WTC11 (cell line): Measurements from ENCODE around the gene CEP250. TPM values are rescaled to one million over a fixed set of nuclear protein-coding genes. Genes with fewer than 3 reads are reported as not detected.
A peak's percentile ranks its signal among the peaks of the same experiment; 100 is the strongest.

Experiments used
- ATAC-seq: fragments of 200-7000 bp; cut with Tn5 transposase; 2 replicates; pipeline ENCODE4 v1.10.0; 2021; ENCODE audit warnings: mild to moderate bottlenecking, moderate library complexity
- CTCF ChIA-PET: fragments of 300-600 bp; sonication (Branson Sonifier 250); formaldehyde crosslinking; loops from one replicate; lab custom pipeline; 2021; ENCODE audit warnings: antibody characterized with exemption; lab: Charles Lee
- POLR2A ChIA-PET: fragments of 350-600 bp; sonication (Branson Sonifier 250); formaldehyde crosslinking; loops from one replicate; lab custom pipeline; 2021; ENCODE audit warnings: antibody characterized with exemption; lab: Charles Lee
- DNase-seq: peaks from one replicate; pipeline ENCODE4 v3.0.0; 2021; ENCODE audit warnings: low spot score
- H3K27ac Mint-ChIP-seq: 2 replicates; pipeline ENCODE4 v1.8.0; 2021; ENCODE audit warnings: mixed read lengths
- H3K27me3 Mint-ChIP-seq: 2 replicates; pipeline ENCODE4 v1.8.0; 2021; ENCODE audit warnings: low read depth, mild to moderate bottlenecking, moderate library complexity, mixed read lengths
- H3K36me3 Mint-ChIP-seq: 2 replicates; pipeline ENCODE4 v1.8.0; 2021; ENCODE audit warnings: mixed read lengths
- H3K4me1 Mint-ChIP-seq: 2 replicates; pipeline ENCODE4 v1.8.0; 2022; ENCODE audit warnings: mixed read lengths
- H3K4me3 Mint-ChIP-seq: 2 replicates; pipeline ENCODE4 v1.8.0; 2021; ENCODE audit warnings: mild to moderate bottlenecking, moderate library complexity, mixed read lengths
- H3K9me3 Mint-ChIP-seq: 2 replicates; pipeline ENCODE4 v1.8.0; 2021; ENCODE audit warnings: mixed read lengths
- ATF1 ChIP-seq: sonication (generic); formaldehyde crosslinking; IDR thresholded peaks from 2 replicates; pipeline ENCODE4 v1.8.1; 2023; ENCODE audit warnings: mild to moderate bottlenecking, moderate library complexity, missing genetic modification reagents
- JUN ChIP-seq: sonication (generic); formaldehyde crosslinking; IDR thresholded peaks from 2 replicates; pipeline ENCODE4 v1.8.0; 2023; ENCODE audit warnings: mild to moderate bottlenecking, missing genetic modification reagents
- SP1 ChIP-seq: sonication (generic); formaldehyde crosslinking; conservative IDR thresholded peaks from 2 replicates; pipeline ENCODE4 v1.8.1; 2022; ENCODE audit warnings: missing genetic modification reagents
- ZNF396 ChIP-seq: fragments of 250-450 bp; sonication (Bioruptor Pico); IDR thresholded peaks from 2 replicates; pipeline ENCODE4 v1.8.0; 2021; ENCODE audit warnings: mild to moderate bottlenecking, moderate library complexity, borderline replicate concordance
- total RNA-seq: library from RNA; stranded (reverse); gene quantifications from 3 replicates; pipeline ENCODE4 v1.2.3, GENCODE V29; 2021
- TF ChIP-seq, protein P1 (sequence below): sonication (generic); formaldehyde crosslinking; IDR thresholded peaks from 2 replicates; pipeline ENCODE4 v1.8.0; 2022; ENCODE audit warnings: missing genetic modification reagents
- TF ChIP-seq, protein P2 (sequence below): fragments of 250-450 bp; sonication (Bioruptor Pico); conservative IDR thresholded peaks from 2 replicates; pipeline ENCODE4 v1.9.0; 2021; ENCODE audit warnings: mild to moderate bottlenecking
- TF ChIP-seq, protein P3 (sequence below): sonication (generic); formaldehyde crosslinking; IDR thresholded peaks from 2 replicates; pipeline ENCODE4 v1.8.1; 2023; ENCODE audit warnings: mild to moderate bottlenecking, missing genetic modification reagents, borderline replicate concordance
- TF ChIP-seq, protein P4 (sequence below): sonication (generic); formaldehyde crosslinking; IDR thresholded peaks from 2 replicates; pipeline ENCODE4 v1.8.1; 2023; ENCODE audit warnings: mild to moderate bottlenecking, missing genetic modification reagents
- TF ChIP-seq, protein P5 (sequence below): sonication (generic); formaldehyde crosslinking; IDR thresholded peaks from 2 replicates; pipeline ENCODE4 v1.8.0; 2023; ENCODE audit warnings: missing genetic modification reagents
- TF ChIP-seq, protein P6 (sequence below): fragments of 200-600 bp; IDR thresholded peaks from 2 replicates; pipeline ENCODE4 v1.8.0; 2022; ENCODE audit warnings: antibody characterized with exemption

Gene CEP250
- total RNA-seq, 1 experiment from 2014 or later, result 63.1 TPM

DNA sequence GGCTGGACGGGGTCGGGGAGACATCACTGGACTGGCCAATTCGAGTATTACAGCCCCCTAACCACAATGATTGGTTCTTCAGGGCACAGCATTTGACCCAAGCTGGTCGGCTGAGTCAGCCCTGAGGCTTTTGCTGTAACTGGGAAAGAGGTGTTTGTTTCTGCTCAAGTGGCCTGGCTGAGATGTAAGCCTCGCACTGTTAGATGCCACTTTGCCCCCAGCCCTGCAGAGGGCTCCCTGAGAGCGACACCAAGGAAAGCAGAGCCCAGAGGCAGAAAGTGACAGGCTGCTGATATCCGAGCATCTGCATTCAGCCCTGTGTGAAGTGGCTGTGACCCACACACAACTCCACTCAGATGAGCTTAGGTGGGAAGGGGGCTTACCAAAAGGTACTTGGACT is 105.9 kb downstream of the CEP250 start (continued):
- TF ChIP-seq, protein P1, sequence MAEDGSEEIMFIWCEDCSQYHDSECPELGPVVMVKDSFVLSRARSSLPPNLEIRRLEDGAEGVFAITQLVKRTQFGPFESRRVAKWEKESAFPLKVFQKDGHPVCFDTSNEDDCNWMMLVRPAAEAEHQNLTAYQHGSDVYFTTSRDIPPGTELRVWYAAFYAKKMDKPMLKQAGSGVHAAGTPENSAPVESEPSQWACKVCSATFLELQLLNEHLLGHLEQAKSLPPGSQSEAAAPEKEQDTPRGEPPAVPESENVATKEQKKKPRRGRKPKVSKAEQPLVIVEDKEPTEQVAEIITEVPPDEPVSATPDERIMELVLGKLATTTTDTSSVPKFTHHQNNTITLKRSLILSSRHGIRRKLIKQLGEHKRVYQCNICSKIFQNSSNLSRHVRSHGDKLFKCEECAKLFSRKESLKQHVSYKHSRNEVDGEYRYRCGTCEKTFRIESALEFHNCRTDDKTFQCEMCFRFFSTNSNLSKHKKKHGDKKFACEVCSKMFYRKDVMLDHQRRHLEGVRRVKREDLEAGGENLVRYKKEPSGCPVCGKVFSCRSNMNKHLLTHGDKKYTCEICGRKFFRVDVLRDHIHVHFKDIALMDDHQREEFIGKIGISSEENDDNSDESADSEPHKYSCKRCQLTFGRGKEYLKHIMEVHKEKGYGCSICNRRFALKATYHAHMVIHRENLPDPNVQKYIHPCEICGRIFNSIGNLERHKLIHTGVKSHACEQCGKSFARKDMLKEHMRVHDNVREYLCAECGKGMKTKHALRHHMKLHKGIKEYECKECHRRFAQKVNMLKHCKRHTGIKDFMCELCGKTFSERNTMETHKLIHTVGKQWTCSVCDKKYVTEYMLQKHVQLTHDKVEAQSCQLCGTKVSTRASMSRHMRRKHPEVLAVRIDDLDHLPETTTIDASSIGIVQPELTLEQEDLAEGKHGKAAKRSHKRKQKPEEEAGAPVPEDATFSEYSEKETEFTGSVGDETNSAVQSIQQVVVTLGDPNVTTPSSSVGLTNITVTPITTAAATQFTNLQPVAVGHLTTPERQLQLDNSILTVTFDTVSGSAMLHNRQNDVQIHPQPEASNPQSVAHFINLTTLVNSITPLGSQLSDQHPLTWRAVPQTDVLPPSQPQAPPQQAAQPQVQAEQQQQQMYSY (CRISPR knock-in tag), result no peak
- TF ChIP-seq, protein P2, sequence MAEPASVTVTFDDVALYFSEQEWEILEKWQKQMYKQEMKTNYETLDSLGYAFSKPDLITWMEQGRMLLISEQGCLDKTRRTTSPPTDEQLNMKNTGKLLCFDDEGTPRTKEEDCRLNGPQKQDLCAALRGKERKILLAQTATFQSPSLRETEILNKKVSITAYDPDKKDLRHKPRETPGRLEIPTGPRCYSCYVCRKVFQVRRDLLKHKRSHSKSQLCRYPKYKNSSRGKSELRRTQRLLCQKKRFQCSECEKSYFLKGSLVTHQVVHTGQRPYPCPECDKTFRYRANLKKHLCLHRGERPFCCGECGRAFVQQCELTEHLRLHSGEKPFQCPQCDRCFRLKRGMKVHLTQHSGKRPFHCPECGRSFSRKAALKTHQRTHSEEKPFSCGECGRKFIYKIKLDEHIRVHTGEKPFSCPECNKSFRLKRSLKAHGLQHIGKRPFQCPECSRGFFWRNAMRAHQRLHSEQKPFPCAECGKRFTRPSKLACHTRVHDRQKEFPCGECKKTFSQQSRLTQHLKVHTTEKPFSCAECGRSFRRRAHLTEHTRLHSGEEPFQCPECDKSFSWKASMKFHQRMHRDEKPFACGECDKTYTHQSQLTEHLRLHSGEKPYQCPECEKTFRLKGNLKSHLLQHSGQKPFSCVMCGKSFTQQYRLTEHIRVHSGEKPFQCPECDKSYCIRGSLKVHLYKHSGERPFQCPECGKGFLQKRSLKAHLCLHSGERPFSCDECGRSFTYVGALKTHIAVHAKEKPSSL (CRISPR knock-in tag), result no peak
- TF ChIP-seq, protein P3, sequence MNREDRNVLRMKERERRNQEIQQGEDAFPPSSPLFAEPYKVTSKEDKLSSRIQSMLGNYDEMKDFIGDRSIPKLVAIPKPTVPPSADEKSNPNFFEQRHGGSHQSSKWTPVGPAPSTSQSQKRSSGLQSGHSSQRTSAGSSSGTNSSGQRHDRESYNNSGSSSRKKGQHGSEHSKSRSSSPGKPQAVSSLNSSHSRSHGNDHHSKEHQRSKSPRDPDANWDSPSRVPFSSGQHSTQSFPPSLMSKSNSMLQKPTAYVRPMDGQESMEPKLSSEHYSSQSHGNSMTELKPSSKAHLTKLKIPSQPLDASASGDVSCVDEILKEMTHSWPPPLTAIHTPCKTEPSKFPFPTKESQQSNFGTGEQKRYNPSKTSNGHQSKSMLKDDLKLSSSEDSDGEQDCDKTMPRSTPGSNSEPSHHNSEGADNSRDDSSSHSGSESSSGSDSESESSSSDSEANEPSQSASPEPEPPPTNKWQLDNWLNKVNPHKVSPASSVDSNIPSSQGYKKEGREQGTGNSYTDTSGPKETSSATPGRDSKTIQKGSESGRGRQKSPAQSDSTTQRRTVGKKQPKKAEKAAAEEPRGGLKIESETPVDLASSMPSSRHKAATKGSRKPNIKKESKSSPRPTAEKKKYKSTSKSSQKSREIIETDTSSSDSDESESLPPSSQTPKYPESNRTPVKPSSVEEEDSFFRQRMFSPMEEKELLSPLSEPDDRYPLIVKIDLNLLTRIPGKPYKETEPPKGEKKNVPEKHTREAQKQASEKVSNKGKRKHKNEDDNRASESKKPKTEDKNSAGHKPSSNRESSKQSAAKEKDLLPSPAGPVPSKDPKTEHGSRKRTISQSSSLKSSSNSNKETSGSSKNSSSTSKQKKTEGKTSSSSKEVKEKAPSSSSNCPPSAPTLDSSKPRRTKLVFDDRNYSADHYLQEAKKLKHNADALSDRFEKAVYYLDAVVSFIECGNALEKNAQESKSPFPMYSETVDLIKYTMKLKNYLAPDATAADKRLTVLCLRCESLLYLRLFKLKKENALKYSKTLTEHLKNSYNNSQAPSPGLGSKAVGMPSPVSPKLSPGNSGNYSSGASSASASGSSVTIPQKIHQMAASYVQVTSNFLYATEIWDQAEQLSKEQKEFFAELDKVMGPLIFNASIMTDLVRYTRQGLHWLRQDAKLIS, result no peak
- TF ChIP-seq JUN, result no peak
- TF ChIP-seq, protein P4, sequence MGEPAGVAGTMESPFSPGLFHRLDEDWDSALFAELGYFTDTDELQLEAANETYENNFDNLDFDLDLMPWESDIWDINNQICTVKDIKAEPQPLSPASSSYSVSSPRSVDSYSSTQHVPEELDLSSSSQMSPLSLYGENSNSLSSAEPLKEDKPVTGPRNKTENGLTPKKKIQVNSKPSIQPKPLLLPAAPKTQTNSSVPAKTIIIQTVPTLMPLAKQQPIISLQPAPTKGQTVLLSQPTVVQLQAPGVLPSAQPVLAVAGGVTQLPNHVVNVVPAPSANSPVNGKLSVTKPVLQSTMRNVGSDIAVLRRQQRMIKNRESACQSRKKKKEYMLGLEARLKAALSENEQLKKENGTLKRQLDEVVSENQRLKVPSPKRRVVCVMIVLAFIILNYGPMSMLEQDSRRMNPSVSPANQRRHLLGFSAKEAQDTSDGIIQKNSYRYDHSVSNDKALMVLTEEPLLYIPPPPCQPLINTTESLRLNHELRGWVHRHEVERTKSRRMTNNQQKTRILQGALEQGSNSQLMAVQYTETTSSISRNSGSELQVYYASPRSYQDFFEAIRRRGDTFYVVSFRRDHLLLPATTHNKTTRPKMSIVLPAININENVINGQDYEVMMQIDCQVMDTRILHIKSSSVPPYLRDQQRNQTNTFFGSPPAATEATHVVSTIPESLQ (CRISPR knock-in tag), result no peak
- no peak for TF ChIP-seq ZNF396 (CRISPR knock-in tag)
- TF ChIP-seq, protein P5, sequence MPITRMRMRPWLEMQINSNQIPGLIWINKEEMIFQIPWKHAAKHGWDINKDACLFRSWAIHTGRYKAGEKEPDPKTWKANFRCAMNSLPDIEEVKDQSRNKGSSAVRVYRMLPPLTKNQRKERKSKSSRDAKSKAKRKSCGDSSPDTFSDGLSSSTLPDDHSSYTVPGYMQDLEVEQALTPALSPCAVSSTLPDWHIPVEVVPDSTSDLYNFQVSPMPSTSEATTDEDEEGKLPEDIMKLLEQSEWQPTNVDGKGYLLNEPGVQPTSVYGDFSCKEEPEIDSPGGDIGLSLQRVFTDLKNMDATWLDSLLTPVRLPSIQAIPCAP (CRISPR knock-in tag), result no peak

DNA sequence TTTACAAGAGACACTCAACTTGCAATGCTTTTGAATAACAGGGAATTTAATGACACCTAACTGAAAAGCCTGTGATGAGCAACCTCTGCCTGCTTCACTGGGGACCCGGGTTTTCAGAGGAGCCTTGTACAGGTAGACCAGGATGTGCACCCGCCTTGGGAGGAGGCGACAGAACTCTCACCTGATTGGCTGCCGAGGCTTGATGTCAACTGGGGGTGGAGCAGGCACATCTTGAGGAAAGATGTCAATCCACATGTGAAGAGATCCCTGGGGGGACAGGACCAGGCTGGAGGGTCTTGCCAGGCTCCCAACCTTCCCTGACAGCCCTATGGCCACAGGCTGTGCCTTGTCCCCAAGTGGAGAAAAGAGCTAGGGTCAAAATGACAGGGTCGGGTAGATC is 106.3 kb downstream of the CEP250 start:
- TF ChIP-seq ATF1 (CRISPR knock-in tag), result no peak
- TF ChIP-seq SP1, result no peak
- TF ChIP-seq, protein P1 (CRISPR knock-in tag), result 0 out of 2 replicates have a peak, but pooled peaks have one; percentile 30
- TF ChIP-seq, protein P6, sequence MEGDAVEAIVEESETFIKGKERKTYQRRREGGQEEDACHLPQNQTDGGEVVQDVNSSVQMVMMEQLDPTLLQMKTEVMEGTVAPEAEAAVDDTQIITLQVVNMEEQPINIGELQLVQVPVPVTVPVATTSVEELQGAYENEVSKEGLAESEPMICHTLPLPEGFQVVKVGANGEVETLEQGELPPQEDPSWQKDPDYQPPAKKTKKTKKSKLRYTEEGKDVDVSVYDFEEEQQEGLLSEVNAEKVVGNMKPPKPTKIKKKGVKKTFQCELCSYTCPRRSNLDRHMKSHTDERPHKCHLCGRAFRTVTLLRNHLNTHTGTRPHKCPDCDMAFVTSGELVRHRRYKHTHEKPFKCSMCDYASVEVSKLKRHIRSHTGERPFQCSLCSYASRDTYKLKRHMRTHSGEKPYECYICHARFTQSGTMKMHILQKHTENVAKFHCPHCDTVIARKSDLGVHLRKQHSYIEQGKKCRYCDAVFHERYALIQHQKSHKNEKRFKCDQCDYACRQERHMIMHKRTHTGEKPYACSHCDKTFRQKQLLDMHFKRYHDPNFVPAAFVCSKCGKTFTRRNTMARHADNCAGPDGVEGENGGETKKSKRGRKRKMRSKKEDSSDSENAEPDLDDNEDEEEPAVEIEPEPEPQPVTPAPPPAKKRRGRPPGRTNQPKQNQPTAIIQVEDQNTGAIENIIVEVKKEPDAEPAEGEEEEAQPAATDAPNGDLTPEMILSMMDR, result no peak
- TF ChIP-seq, all 79 proteins: peak for 1
- H3K27me3 Mint-ChIP-seq, result no peaks in the 10 kb centered on the region
- H3K27ac Mint-ChIP-seq, result no peak overlapping the region; the same call in 1 of the 2 replicates
- H3K4me1 Mint-ChIP-seq, result peaks cover 14% of the 10 kb centered on the region; the same call in 1 of the 2 replicates
- CTCF ChIA-PET, result interaction anchor here (0.5 to 2.6 kb wide), 5 partner anchors 12 to 125 kb away, joined by 3 to 8 read pairs (median 5); no protein-coding TSS in a partner anchor
- H3K4me3 Mint-ChIP-seq, result no peak overlapping the region
- POLR2A ChIA-PET, result no interaction called here
- DNase-seq, result peak; percentile 38
- peaks cover 9% of the 10 kb centered on the region for H3K36me3 Mint-ChIP-seq
- peak; percentile 46 for ATAC-seq
- H3K9me3 Mint-ChIP-seq, result no peaks in the 10 kb centered on the region
